NCI-H1694 (cell line): ENCODE results near the gene GABRB2.
A peak's percentile ranks its signal among the peaks of the same experiment; 100 is the strongest.
"Not testable (repeated sequence)": the region's sequence is repeated elsewhere in the genome, so short reads cannot be mapped to it uniquely, and the experiment has no call there.

Source experiments
- DNase-seq: peaks from one replicate; lab custom pipeline; 2025; lab: John Stamatoyannopoulos, UW

Gene GABRB2

GRCh38 chr5:161299053-161299452 is 247.5 kb downstream of the GABRB2 start:
- DNase-seq: no peak

GRCh38 chr5:161297388-161297787 is 249.1 kb downstream of the GABRB2 start:
- not testable (repeated sequence) for DNase-seq

DNA sequence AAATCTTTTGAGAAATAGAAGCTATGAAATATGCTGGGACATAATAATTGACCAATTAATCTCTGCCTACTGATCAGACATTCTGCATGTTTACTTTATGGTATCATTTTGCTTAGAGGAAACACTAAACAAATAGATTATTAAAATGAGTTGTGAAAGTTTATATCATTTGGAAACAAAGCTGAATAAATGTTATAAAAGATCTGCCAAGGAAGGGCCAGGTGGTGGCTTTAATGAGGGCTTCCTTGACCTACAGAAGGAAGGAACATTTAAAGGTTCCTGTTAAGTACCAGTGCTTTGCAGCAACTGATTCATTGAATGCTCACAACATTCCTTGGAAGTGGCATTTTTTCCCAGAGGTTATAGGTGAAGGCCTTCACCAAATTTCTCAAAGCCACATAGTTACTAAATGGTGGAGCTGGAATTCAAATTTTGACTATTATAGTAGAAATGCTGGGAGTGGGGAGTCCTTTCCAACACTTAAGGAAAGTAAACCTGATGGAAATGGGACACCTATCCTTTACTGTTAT is 250.7 kb downstream of the GABRB2 start:
- DNase-seq: no peak

DNA sequence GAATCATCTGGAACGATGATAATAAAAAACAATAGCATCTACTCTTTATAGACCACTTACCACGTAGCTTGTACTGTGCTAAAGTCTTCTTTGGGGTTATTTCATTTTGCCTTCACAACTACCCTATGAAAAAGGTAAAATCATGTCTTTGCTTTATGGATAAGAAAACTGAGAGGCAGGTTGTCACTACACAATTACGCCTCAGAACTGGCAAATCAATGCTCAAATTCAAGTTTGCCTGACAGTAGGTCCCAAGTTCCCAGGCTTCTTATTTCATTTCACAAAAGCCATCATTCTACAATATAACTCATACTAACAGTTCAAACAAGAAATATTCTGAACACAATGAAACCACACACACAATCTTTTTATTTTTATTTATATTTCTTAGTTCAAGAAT is 258.5 kb downstream of the GABRB2 start:
- no peak for DNase-seq

DNA sequence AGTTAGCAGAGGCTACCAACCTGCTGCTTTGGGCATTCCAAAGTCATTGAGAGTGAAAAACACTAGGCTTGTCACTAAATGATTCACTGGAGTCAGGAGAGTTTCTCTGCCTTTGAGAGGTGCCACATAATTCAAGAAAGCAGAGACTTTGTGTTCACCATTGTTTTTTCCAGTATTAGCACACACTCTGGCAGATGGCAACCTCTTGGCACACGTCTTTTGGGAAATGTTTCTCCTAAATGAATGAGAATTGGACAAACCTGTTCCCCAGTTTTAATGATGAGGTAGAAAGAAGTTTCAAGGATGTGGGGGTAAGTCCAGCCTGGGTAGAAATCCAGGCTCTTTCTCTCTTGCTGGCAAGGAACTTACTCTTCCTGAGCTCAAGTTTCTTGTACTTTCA is 259.1 kb downstream of the GABRB2 start:
- DNase-seq: no peak

GRCh38 chr5:161286066-161286655 is 260.4 kb downstream of the GABRB2 start:
- peak; percentile 43 for DNase-seq

- DNase-seq: no peak
These were observed 262.1 kb downstream of the GABRB2 start for GRCh38 chr5:161284445-161284844.

- DNase-seq: no peak
These were observed 263.2 kb downstream of the GABRB2 start for GRCh38 chr5:161283296-161283695.

DNA sequence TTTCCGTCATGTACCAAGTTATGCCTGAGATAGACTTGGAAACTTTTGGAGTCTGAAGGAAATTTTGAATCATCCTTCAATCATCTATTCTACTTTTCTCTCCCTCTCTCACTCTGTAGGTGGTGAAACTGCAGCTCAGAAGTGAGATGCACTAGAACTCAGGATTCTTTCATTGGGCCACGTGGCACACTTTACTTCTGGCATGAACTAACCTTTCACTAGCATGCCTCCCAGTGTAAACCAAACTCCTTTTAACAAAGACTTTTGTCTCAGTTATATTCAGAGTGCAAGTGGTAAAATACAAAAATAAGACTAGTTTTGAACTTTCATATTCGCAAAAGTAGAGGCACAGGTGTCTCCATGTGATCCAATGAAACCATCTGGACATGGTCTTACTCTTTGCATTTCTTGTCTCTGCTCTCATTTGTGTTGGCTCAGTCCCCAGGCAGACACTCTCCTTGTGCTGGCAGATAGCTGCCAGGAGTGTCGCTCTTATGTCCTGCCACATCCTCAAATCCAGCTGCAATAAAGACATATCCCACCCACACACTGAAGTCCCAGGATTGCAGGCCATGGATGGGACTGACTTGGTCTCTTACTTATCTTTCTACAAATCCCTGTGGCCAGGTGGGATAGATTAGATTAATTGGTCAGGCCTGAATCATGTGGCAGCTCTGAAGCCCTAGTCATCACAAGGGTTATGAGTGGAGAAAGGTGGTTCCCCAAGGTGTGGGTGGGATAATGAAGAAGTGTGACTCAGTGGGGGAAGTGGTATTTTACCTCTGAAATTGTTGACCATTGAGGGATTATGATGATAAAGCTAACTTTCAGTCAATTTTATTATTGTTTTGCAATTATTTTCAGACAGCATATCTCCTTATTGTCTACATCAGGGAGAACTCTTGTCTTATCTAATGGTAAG is 267.5 kb downstream of the GABRB2 start:
- DNase-seq: no peak

DNA sequence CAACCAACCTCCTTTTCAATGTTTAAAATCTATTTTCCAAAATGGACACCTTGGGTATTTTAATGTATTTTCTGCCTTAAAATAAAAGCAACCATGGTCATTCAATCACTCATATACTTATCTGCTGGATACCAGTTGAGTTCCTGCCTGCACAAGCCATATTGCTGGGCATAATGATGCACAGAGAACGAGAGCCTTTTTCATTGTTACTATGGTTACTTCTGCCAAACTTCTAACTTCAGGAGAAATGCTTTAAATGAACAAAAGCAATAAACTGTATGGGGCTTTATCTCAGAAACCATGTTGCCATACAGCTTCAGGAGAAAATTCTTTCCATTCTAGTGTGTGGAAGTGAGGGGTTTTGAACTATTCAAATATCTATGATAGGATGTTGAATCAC is 269.5 kb downstream of the GABRB2 start:
- no peak for DNase-seq

- no peak for DNase-seq
These were observed 271.6 kb downstream of the GABRB2 start for GRCh38 chr5:161274951-161275350.

GRCh38 chr5:161273410-161273809 is 273.1 kb downstream of the GABRB2 start:
- no peak for DNase-seq

DNA sequence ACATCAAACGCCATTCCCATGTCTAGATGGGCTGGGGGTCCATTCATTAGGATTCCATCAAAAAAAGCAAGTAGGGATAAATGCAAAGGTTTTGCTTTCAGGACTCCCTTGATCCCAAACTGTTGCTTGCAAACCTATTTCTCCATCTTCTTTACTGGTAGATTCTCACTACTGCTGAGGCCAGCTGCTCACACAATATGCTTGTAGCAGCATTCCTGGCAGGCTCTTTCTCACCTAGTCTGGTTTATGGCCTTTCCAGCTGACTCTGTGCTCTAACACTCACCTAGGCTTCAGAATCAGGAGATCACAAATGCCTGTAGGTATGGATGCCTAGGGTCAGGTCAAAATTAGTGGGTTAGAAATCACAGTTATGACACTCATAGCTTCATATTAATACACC is 274.7 kb downstream of the GABRB2 start:
- no peak for DNase-seq

DNA sequence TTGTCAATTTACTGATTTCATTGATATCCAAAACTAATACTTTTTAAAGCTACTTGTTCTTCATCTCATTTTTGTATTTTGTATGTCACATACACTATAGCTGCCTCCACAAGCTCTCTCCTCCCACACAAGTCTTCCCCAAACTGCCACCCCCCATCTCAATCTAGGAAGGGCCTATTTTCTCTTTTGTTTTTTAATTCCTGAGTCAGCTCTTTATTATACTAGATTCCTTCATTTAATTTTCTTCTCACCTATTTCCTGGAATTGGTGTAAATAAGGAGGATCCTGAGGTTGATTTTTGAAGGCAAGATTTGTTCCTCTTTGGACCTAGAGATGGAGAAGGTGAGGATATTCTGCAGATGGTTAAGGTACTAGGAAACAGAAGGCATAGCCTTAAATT is 277.4 kb downstream of the GABRB2 start:
- DNase-seq: no peak

GRCh38 chr5:161266954-161267353 is 279.6 kb downstream of the GABRB2 start:
- DNase-seq: no peak

DNA sequence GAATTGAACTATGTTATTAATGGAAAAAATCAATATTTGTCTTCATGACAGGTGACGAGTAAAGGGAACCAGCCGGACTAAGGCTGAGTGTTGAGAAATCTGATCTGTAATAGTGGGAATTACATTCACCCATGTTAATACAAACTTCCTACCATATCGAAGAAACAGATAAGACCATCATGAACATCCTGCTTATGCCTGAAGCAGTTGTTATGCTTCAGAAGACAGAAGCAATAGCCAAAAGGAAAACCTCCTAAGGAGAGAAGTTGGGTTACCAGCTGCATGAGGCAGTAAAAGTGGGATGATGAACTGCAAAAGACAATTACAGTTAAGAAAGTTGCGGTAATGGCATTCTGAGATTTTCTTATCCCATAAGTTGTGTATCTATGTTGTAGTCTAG is 281.5 kb downstream of the GABRB2 start:
- no peak for DNase-seq

- no peak for DNase-seq
These were observed 283.3 kb downstream of the GABRB2 start for GRCh38 chr5:161263191-161263590.

- no peak for DNase-seq
These were observed 284.7 kb downstream of the GABRB2 start for GRCh38 chr5:161261668-161262323.

DNA sequence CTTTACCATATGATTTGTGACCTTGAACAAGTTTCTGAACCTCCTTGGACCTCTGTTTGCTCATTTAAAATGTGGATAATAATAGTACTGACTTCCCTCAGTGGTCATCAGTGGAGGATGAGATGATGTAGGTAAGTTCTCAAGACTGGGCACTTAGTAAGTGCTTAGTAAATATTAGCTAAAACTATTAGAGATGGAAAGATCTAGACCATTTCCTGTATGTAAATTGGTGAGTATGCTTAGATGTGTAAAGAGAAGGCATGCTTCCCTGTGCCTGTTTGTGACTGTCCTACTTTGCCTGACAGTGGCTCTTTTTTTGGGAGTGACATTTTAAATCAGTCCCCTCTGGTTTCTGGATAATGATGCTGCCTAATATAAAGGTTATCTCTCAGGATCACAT is 288.1 kb downstream of the GABRB2 start:
- no peak for DNase-seq

- no peak for DNase-seq
These were observed 289.6 kb downstream of the GABRB2 start for GRCh38 chr5:161256957-161257356.

GRCh38 chr5:161252955-161253354 is 293.6 kb downstream of the GABRB2 start:
- not testable (repeated sequence) for DNase-seq

- no peak for DNase-seq
These were observed 299.8 kb downstream of the GABRB2 start for GRCh38 chr5:161246749-161247148.

DNA sequence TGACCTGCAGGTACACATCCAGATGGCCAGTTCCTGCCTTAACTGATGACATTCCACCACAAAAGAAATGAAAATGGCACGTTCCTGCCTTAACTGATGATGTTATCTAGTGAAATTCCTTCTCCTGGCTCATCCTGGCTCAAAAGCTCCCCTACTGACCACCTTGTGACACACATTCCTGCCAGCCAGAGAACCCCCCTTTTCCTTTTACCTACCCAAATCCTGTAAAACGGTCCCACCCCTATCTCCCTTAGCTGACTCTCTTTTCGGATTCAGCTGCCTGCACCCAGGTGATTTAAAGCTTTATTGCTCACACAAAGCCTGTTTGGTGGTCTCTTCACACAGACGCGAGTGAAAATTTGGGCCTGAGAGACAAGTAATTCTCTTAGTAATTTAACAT is 300.7 kb downstream of the GABRB2 start:
- DNase-seq: not testable (repeated sequence)
